GM06990 (cell line): Measurements from ENCODE around the gene EYA2.
A peak's percentile ranks its signal among the peaks of the same experiment; 100 is the strongest.

Experiments used
- DNase-seq: peaks from one replicate; pipeline ENCODE4 v3.0.0-alpha.2; 2011; ENCODE audit not compliant: insufficient read length; ENCODE audit errors: extremely low read depth
- H3K27me3 ChIP-seq: replicated peaks from 2 replicates; pipeline ENCODE4 v1.6.0; 2011; ENCODE audit warnings: low read length; ENCODE audit not compliant: control insufficient read depth, insufficient read depth
- H3K36me3 ChIP-seq: 2 replicates; pipeline ENCODE4 v1.5.1; 2011; ENCODE audit warnings: low read length; ENCODE audit not compliant: control insufficient read depth, insufficient read depth
- H3K4me3 ChIP-seq: replicated peaks from 2 replicates; pipeline ENCODE4 v1.5.1; 2011; ENCODE audit warnings: low read depth, mild to moderate bottlenecking, control low read depth, low read length
- TF ChIP-seq, protein P1 (sequence below): IDR thresholded peaks from 2 replicates; pipeline ENCODE4 v1.5.1; 2011; ENCODE audit warnings: low read length, control low read depth, mild to moderate bottlenecking, inconsistent platforms; ENCODE audit not compliant: insufficient read depth, poor library complexity, severe bottlenecking

Gene EYA2

DNA sequence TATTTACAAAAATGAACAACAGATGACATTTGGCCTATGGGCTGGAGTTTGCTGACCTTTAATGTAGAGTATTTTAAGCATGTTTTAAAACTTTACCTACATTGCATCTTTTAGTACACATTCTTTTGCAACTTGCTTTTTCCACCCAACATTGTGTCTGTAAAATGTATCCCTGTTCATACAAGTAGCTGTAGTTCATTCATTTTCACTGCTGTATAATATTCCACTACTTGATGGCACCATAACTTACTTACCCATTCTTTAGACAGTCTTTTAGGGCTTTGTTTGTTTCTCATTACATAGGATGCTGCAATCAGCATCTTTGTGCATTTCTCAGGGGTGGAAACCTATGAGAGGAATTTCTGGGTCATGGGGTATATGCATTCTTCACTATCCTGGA, 115.1 kb downstream of the EYA2 start:
- Histone ChIP-seq H3K36me3 (peaks cover 11% of the 10 kb centered on the region), H3K4me3 (no peak overlapping the region), H3K27me3 (no peaks in the 10 kb centered on the region)
- DNase-seq: no peak
- TF ChIP-seq, protein P1, sequence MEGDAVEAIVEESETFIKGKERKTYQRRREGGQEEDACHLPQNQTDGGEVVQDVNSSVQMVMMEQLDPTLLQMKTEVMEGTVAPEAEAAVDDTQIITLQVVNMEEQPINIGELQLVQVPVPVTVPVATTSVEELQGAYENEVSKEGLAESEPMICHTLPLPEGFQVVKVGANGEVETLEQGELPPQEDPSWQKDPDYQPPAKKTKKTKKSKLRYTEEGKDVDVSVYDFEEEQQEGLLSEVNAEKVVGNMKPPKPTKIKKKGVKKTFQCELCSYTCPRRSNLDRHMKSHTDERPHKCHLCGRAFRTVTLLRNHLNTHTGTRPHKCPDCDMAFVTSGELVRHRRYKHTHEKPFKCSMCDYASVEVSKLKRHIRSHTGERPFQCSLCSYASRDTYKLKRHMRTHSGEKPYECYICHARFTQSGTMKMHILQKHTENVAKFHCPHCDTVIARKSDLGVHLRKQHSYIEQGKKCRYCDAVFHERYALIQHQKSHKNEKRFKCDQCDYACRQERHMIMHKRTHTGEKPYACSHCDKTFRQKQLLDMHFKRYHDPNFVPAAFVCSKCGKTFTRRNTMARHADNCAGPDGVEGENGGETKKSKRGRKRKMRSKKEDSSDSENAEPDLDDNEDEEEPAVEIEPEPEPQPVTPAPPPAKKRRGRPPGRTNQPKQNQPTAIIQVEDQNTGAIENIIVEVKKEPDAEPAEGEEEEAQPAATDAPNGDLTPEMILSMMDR: no peak

DNA sequence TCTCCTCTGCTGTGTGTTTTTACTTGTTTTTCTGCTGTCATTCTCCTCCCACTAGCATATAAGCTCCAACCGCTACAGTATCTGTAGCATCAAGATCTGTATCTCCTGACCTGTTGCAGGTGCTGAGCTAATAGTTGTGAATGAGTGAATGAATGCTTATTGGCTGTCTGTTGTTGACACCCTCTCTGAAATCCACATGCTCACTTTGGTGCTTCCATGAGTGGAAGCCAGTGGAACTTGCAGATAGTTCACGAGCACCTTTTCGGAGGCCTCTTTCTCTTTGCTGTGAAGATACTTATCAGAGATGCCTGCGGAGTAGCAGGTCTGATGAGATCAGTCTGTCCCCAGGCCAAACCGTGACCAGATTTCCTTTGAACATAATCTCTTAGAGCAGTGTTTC, 117.3 kb downstream of the EYA2 start:
- TF ChIP-seq, protein P1: no peak
- DNase-seq: no peak
- Histone ChIP-seq H3K36me3 (peaks cover 7% of the 10 kb centered on the region), H3K4me3 (no peak overlapping the region), H3K27me3 (no peaks in the 10 kb centered on the region)

DNA sequence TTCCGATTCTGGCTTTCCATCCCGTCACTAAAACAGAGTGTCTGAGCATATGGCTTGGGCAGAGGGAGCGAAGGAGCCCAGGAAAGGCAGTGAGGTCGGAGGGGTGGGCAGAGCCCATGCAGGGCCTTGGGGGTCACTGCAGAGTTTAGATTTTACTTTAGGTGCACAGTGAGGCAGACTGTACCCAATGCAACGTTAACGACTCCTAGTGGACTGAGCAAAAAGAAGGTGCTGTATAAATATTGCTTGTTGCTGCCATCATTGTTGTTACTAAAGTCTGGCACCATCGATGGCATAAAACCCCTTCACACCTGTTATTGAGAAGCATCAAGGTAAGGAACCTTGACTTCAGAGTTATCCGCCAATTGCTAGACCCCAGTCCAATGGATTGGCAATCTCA, 119.0 kb downstream of the EYA2 start:
- Histone ChIP-seq H3K4me3 (no peak overlapping the region), H3K27me3 (no peaks in the 10 kb centered on the region), H3K36me3 (peaks cover 8% of the 10 kb centered on the region)
- DNase-seq: no peak
- TF ChIP-seq, protein P1: peak; percentile 6

DNA sequence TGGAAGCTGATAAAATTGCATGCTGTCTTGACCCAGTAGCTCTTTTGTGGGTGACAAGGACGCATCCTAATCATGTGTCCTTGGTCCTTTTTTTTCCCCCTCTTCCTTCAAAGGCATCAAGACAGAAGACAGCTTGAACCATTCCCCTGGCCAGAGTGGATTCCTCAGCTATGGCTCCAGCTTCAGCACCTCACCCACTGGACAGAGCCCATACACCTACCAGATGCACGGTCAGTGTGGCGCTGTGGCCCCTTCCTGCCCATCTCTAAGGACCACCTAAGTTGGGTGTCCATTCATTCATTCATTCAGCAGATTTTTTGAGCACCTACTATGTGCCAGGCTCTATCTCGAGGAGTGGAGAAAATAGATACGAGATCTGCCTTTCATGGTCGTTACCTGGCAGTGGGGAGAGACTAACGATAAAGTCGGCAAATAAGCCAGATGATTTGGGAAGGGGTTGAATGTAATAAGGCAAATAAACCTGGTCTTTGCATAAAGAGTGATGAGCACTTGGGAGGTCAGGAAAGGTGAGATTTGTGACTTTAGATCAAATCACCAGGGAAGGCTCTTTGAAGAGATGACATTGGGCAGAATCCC, 121.5 kb downstream of the EYA2 start:
- Histone ChIP-seq H3K27me3 (no peaks in the 10 kb centered on the region), H3K4me3 (no peak overlapping the region), H3K36me3 (peaks cover 11% of the 10 kb centered on the region)
- TF ChIP-seq, protein P1: no peak
- DNase-seq: no peak

DNA sequence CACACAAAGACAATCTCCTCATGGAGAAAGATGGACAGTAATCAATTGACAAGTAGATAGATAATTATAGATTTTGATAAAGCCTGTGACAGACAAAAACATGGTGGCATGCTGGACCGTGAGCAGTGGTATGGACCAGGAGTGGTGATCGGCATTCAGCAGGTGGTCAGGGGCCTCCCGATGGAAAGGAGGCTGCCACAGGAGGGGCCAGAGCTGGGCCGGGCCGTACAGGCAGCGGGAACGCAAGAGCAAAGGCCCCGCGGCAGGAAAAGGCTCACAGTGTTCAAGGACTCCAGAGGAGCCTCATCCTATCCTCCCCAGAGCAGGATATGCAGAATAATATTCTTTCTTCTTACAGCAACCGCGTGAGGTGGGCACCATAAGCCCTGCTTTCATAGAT, 123.7 kb downstream of the EYA2 start:
- Histone ChIP-seq H3K36me3 (peaks cover 9% of the 10 kb centered on the region), H3K4me3 (no peak overlapping the region), H3K27me3 (no peaks in the 10 kb centered on the region)
- TF ChIP-seq, protein P1: no peak
- DNase-seq: no peak
